ENCODE measurements around the gene ATP1A3. TPM values are rescaled to one million over a fixed set of nuclear protein-coding genes. Genes with fewer than 3 reads are reported as not detected.

The ATP1A3 gene
- total RNA-seq, 4 donors from 2014 or later: not detected

GRCh38 chr19:41958367-41959055, 35.5 kb downstream of the ATP1A3 start:
- TF ChIP-seq CTCF (IDR thresholded peaks at IDR 0.05) (no peak), POLR2A (IDR thresholded peaks at IDR 0.05) (no peak)

GRCh38 chr19:41957838-41958366, 36.1 kb downstream of the ATP1A3 start:
- intact Hi-C loops (cut with DNase I; ENCODE audit: low total_unique reads): no loop called here
- H3K4me3 ChIP-seq (ENCODE audit: low read depth, poor library complexity, severe bottlenecking): no peak overlapping the region
- TF ChIP-seq CTCF (IDR thresholded peaks at IDR 0.05) (no peak), POLR2A (IDR thresholded peaks at IDR 0.05) (no peak)
- DNase-seq (ENCODE audit: low spot score in 2 of 2): no peak
- WGBS, 2 donors: 25 to 37% methylated on average over 10 of the region's 10 CpGs

More at GRCh38 chr19:41958367-41959055, 35.5 kb downstream of the ATP1A3 start:
- 1 to 3% methylated on average over 29 to 41 of the region's 43 CpGs for WGBS, 2 donors
- peak overlapping the region; percentile 89 for H3K4me3 ChIP-seq (ENCODE audit: low read depth, poor library complexity, severe bottlenecking)
- peak; percentile 73 to 97 for DNase-seq (ENCODE audit: low spot score in 2 of 2)
- intact Hi-C loops (cut with DNase I; ENCODE audit: low total_unique reads): no loop called here

DNA sequence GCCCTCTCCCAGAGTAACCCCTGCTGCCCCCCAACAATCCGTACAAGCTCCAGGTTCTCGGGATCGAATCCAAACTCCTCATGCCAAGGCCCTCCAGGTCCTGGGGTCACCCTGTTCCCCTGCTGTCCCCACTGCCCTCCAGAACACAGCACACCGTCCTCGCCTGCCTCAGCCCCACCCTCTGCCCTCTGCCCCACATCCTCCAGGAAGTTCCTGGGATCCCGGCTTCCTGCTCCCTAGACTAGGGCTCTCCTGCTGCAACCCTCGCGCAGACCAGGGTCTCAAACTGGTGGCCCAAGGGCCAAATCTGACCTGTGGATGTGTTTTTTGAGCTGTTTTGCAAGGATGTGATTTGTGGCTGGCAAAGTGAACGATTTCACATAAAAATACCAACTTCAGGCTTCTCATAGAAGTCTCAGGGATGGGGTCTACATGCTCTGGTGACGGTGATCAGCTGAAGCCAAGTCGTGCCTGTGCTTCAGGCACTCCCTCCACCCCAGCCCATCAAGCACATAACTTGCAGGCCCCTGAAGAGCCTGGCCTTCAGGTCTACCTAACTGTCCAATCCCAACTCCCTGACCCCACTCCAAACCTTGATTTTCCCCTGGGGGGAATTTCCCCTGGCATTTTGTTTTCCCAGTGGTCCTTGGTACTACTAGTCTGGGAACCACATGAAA, 36.7 kb downstream of the ATP1A3 start:
- TF ChIP-seq POLR2A (IDR thresholded peaks at IDR 0.05): no peak
- no peak for TF ChIP-seq CTCF (IDR thresholded peaks at IDR 0.05)
- 77 to 81% methylated on average over 11 of the region's 11 CpGs for WGBS, 2 donors
- no peak for DNase-seq (ENCODE audit: low spot score in 2 of 2)
- intact Hi-C loops (cut with DNase I; ENCODE audit: low total_unique reads): no loop called here
- no peak overlapping the region for H3K4me3 ChIP-seq (ENCODE audit: low read depth, poor library complexity, severe bottlenecking)

DNA sequence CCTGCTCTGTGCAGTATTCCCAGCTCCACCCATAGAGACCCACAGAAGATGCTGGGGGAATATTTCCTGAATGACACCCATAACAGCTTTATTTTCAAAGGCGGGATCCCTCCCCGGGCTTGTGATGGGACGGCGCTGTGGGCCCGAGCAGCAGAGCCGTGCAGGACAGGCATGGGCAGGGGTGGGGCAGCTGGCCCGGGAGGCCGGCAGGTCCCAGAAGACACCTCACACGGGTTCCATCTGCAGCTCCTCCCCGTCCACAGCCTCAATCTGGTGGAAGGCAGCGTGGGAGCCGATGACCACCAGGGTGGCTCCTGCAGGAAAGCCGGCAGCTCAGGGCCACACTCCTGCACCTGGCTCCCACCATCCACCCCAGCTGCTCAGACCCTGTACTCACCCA, 37.4 kb downstream of the ATP1A3 start:
- no peak for DNase-seq (ENCODE audit: low spot score in 2 of 2)
- intact Hi-C loops (cut with DNase I; ENCODE audit: low total_unique reads): no loop called here
- H3K4me3 ChIP-seq (ENCODE audit: low read depth, poor library complexity, severe bottlenecking): no peak overlapping the region
- WGBS, 2 donors: 80 to 90% methylated on average over 12 to 13 of the region's 13 CpGs
- TF ChIP-seq POLR2A (IDR thresholded peaks at IDR 0.05) (no peak), CTCF (IDR thresholded peaks at IDR 0.05) (no peak)

DNA sequence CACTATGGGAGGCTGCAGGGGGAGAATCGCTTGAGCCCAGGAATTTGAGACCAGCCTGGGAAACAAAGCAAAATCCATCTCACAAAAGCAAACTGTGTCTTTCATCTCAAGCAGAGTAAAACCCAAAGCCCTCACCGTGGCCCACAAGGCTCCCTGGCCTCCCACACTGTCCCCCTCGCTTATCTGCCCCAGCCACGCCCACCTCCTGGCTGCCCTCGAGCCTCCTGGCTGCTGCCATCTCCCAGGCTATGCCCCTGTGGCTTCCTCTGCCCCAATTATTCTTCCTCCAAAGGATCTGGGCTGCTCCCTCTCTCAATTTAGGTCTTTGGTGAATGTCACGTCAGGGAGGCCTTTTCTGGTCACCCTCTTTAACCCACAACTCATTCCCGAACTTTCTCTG, 38.5 kb downstream of the ATP1A3 start:
- intact Hi-C loops (cut with DNase I; ENCODE audit: low total_unique reads): no loop called here
- no peak for DNase-seq (ENCODE audit: low spot score in 2 of 2)
- TF ChIP-seq CTCF (IDR thresholded peaks at IDR 0.05) (no peak), POLR2A (IDR thresholded peaks at IDR 0.05) (no peak)

More for the DNA sequence above, 38.5 kb downstream of the ATP1A3 start:
- 74% methylated on average over 7 of the region's 7 CpGs for WGBS, 2 donors
- H3K4me3 ChIP-seq (ENCODE audit: low read depth, poor library complexity, severe bottlenecking): no peak overlapping the region

Data from lower leg skin (tissue), 4 donors.